ENCODE data around the gene FBP1. TPM values are rescaled to one million over a fixed set of nuclear protein-coding genes. Genes with fewer than 3 reads are reported as not detected.

Gene FBP1
- total RNA-seq, 1 donor from 2014 or later = not detected

- H3K27ac Mint-ChIP-seq (ENCODE audit: unreplicated experiment) = no peak overlapping the region
- DNase-seq (ENCODE audit: extremely low spot score, unreplicated experiment) = no peak
- H3K4me3 Mint-ChIP-seq (ENCODE audit: unreplicated experiment) = no peak overlapping the region
- peaks cover 3% of the 10 kb centered on the region for H3K4me1 Mint-ChIP-seq (ENCODE audit: unreplicated experiment)
- no peaks in the 10 kb centered on the region for H3K9me3 Mint-ChIP-seq (ENCODE audit: unreplicated experiment)
- peaks cover 11% of the 10 kb centered on the region for H3K27me3 Mint-ChIP-seq (ENCODE audit: unreplicated experiment)
- no peaks in the 10 kb centered on the region for H3K36me3 Mint-ChIP-seq (ENCODE audit: unreplicated experiment)
- TF ChIP-seq CTCF (IDR thresholded peaks at IDR 0.05) = no peak
These were observed 16.9 kb upstream of the FBP1 start for GRCh38 chr9:94656200-94656599.

- no peak for DNase-seq (ENCODE audit: extremely low spot score, unreplicated experiment)
- no peak for TF ChIP-seq CTCF (IDR thresholded peaks at IDR 0.05)
- Mint-ChIP-seq H3K4me1 (ENCODE audit: unreplicated experiment) (peaks cover 3% of the 10 kb centered on the region), H3K27ac (ENCODE audit: unreplicated experiment) (no peak overlapping the region), H3K36me3 (ENCODE audit: unreplicated experiment) (no peaks in the 10 kb centered on the region), H3K4me3 (ENCODE audit: unreplicated experiment) (no peak overlapping the region), H3K9me3 (ENCODE audit: unreplicated experiment) (no peaks in the 10 kb centered on the region), H3K27me3 (ENCODE audit: unreplicated experiment) (peaks cover 11% of the 10 kb centered on the region)
These were observed 16.4 kb upstream of the FBP1 start for GRCh38 chr9:94655739-94656138.

GRCh38 chr9:94654165-94654894 lies 15.0 kb upstream of the FBP1 start:
- Mint-ChIP-seq H3K4me1 (ENCODE audit: unreplicated experiment) (peaks cover 10% of the 10 kb centered on the region), H3K36me3 (ENCODE audit: unreplicated experiment) (no peaks in the 10 kb centered on the region), H3K27me3 (ENCODE audit: unreplicated experiment) (peaks cover 11% of the 10 kb centered on the region), H3K9me3 (ENCODE audit: unreplicated experiment) (no peaks in the 10 kb centered on the region), H3K4me3 (ENCODE audit: unreplicated experiment) (no peak overlapping the region), H3K27ac (ENCODE audit: unreplicated experiment) (no peak overlapping the region)
- TF ChIP-seq CTCF (IDR thresholded peaks at IDR 0.05) = no peak
- DNase-seq (ENCODE audit: extremely low spot score, unreplicated experiment) = no peak

- TF ChIP-seq CTCF (IDR thresholded peaks at IDR 0.05) = no peak
- Mint-ChIP-seq H3K27ac (ENCODE audit: unreplicated experiment) (no peak overlapping the region), H3K4me1 (ENCODE audit: unreplicated experiment) (peaks cover 12% of the 10 kb centered on the region)
These were observed 11.6 kb upstream of the FBP1 start for GRCh38 chr9:94650949-94651348.

GRCh38 chr9:94649100-94649819 lies 9.9 kb upstream of the FBP1 start:
- no peaks in the 10 kb centered on the region for H3K36me3 Mint-ChIP-seq (ENCODE audit: unreplicated experiment)
- H3K4me3 Mint-ChIP-seq (ENCODE audit: unreplicated experiment) = no peak overlapping the region
- DNase-seq (ENCODE audit: extremely low spot score, unreplicated experiment) = no peak
- peaks cover 12% of the 10 kb centered on the region for H3K4me1 Mint-ChIP-seq (ENCODE audit: unreplicated experiment)
- no peaks in the 10 kb centered on the region for H3K9me3 Mint-ChIP-seq (ENCODE audit: unreplicated experiment)
- H3K27ac Mint-ChIP-seq (ENCODE audit: unreplicated experiment) = peak overlapping the region; percentile 20
- no peak for TF ChIP-seq CTCF (IDR thresholded peaks at IDR 0.05)
- H3K27me3 Mint-ChIP-seq (ENCODE audit: unreplicated experiment) = no peaks in the 10 kb centered on the region

More at GRCh38 chr9:94650949-94651348, 11.6 kb upstream of the FBP1 start:
- no peak overlapping the region for H3K4me3 Mint-ChIP-seq (ENCODE audit: unreplicated experiment)
- no peak for DNase-seq (ENCODE audit: extremely low spot score, unreplicated experiment)
- peaks cover 9% of the 10 kb centered on the region for H3K27me3 Mint-ChIP-seq (ENCODE audit: unreplicated experiment)
- no peaks in the 10 kb centered on the region for H3K9me3 Mint-ChIP-seq (ENCODE audit: unreplicated experiment)
- H3K36me3 Mint-ChIP-seq (ENCODE audit: unreplicated experiment) = no peaks in the 10 kb centered on the region
